HG02571 (cell line): ENCODE data around the gene RAB3GAP1.
A peak's percentile ranks its signal among the peaks of the same experiment; 100 is the strongest.
"Not testable (repeated sequence)": the region's sequence is repeated elsewhere in the genome, so short reads cannot be mapped to it uniquely, and the experiment has no call there.

ENCODE experiments used
- ATAC-seq: cut with Tn5 transposase; IDR thresholded peaks from one replicate; pipeline ENCODE4 v1.9.1; 2021; ENCODE audit warnings: mild to moderate bottlenecking, moderate library complexity; ENCODE audit not compliant: unreplicated experiment

RAB3GAP1 gene

DNA sequence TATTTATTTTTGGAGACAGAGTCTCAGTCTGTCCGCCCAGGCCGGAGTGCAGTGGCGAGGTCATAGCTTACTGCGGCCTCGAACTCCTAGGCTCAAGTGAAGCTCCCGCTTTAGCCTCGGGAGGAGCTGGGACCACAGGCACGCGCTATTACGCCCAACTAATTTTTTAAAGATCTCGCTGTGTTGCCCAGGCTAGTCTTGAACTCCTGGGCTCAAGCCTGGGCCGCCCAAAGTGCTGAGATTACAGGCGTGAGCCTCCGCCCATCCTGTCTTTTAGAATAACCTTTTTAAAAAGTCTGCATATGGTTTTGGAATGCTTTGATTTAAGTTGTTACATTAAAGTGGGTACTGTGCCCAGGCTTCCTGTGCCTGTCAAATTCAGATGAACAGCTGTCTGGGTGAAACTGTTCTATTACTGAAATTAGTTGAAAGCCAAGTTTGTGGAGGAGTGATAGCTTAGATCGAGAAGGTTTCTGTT lies 944 bp downstream of the RAB3GAP1 start:
- peak; percentile 40 for ATAC-seq

DNA sequence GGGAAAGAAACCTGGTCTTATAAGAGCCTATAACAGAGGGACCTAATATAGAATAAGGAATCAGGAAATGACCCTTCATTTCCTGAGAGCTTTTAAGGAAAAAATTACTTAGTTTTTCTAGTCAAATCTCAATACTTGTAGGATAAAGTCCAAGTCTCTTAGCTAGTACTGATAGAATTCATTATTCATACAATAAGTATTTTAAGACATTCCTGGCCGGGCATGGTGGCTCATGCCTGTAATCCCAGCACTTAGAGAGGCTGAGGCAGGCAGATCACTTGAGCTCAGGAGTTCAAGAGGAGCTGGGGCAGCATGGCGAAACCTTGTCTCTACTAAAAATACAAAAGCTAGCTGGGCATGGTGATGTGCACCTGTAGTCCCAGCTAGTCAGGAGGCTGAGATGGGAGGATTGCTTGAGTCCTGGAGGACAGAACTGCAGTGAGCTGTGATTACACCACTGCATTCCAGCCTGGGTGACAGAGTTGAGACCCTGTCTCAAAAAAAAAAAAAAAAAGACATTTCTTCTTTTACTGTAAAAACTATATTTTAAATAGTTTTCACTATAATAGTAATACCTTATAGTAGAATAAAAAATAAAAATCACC lies 3.2 kb downstream of the RAB3GAP1 start:
- no peak for ATAC-seq

DNA sequence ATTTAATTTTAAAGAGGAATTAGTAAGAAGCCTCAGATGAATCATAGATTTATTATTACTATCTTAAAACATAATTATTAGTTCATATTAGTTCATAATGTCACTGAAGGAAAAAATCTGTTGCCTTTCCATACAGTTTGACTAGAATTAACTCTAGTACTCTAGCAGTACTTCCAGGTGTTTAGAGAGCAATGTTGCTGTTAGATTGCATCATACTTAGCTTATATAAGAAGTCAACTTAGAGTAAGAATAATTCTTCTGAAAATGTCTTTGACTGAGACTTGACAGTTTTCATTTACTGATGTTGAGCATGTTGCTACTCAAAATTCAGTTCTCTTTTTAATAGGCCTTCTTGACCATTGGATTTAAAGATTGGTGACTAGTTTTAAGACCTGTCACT lies 4.7 kb downstream of the RAB3GAP1 start:
- ATAC-seq, result no peak

DNA sequence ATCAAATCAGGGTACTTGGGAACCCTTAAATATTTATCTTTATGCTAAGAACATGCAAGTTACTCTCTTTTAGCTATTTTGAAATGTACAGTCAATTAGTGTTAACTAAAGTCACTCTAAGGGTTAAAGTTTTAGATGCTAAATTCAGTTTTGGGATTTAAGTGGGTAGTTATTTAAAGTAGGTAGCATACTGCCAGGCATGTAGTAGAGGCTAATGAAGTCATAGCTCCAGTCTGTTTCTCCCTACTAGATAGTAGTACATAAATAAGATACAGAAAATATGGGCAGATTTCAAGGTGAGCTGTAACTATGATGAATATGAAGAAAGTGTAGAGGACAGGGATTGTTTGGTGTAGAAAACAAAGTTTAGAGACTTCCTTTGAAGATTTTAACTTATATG lies 7.5 kb downstream of the RAB3GAP1 start:
- ATAC-seq, result no peak

DNA sequence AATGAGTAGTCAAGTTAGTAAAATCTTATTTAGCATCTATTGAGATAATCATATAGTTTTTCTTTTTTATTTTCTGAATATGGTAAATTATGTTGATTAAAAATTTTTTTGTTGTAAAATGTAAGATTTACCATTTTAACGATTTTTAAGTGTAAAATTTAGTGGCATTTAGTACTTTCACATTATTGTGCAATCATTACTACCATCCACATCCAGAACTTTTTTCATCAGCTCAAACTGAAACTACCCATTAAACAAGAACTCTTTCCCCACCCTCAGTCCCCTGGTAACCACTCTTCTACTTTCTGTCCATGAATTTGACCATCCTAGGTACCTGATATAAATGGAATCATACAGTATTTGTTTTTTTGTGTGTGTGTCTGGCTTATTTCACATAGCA lies 11.1 kb downstream of the RAB3GAP1 start:
- ATAC-seq, result no peak

DNA sequence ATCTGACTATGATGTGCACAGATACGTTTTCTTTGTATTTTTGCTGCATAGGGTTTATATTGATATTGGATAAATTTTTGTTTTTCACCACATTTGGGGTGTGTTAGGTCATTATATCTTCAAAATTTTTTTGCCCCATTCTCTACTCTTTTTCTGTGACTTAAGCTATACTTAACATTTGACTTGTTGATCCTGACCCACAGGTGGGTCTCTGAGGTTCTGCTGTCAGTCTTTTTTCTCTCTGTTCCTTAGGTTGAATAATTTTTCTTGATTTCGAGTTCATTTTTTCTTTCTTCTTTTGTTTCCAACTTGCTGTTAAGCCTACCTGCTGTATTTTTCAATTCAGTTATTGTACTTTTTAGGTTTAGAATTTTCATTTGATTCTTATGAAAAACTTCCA lies 12.1 kb downstream of the RAB3GAP1 start:
- ATAC-seq, result no peak

DNA sequence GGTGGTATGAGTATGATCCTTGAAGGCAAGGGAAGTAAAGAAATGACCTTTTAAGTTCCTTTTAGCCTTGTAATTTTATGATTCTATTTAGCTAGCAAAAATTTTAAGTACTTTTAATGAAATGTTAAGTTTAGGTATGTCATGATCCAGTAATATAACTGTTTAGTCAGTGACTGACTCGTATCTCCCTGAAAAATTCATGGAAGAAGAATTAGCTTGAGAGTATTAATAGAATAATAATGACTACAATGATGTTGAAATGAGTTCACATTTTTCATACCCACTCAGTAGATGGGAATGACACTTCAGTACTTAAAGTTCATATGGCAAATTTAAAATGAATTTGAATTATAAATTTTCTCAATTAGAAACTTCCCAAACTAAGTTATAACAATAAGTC lies 14.6 kb downstream of the RAB3GAP1 start:
- ATAC-seq, result no peak

DNA sequence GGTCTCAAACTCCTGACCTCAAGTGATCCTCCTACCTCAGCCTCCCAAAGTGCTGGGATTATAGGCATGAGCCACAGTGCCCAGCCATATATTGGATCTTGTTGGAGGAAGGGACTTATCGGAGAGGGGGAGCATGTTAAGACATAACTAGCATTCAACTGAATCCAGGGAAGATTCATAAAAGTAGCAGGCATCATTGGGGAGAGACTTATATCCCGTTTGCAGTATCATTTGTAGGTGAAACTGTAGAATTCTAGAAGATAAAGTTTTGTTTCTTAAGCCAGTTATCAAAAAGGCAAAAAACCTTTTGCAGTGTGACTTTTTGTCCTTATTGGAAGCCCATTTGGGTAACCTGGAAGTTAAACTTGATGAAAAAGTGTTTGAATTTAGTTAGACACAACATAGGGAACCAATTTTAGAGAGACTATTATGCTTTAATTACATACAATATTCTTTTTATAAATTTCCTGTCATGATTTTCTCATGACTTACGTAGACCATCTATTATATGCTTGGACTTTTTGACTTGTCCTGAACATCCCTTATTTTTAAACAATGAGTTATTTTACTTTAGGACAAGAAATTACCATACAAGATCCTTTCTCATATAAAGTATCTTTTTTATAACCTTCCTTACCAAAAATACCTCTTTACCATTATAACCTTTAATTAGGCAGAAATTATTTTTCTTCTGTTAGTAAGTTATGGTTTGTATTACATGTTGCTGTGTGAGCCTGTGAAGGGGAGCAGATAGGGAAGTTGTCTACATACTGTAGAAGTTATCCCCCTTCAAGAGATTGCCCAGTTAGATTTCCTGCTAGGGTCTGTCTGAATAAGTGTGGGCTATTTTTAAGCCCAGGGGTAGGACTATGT lies 20.3 kb downstream of the RAB3GAP1 start:
- no peak for ATAC-seq

DNA sequence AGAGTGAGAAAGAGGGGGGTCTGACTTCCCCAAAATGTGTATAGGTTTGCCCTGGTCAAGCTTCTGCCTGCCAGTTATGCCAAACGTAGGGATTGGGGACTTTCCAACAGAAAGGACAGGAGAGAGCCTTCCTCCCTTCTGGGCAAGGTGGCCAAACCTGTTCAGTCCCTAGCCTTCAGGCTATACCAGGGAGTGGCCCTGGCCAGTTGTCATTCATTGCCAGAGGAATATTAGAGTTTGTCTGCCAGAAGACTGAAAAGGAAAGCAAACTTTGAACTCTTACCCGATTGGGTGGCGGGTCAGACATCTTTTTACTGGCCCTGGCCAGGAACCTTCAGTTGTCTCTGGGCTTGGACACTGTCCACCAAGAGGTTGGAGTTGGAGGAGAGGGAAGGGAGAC lies 22.1 kb downstream of the RAB3GAP1 start:
- no peak for ATAC-seq

DNA sequence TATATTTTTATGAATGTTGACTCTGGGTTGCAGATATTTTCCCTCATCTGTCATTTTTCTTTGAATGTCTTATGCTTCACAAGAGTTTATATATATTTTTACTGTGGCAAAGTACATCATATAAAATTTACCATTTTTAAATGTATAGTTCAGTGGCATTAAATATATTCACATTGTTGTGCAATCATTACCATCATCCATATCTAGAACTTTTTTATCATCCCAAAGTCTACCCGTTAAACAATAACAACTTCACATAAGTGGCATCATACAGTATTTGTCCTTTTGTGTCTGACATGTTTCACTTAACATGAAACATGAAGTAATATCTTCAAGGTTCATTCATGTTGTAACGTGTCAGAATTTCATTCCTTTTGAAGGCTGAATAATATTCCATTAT lies 24.5 kb downstream of the RAB3GAP1 start:
- ATAC-seq, result no peak

DNA sequence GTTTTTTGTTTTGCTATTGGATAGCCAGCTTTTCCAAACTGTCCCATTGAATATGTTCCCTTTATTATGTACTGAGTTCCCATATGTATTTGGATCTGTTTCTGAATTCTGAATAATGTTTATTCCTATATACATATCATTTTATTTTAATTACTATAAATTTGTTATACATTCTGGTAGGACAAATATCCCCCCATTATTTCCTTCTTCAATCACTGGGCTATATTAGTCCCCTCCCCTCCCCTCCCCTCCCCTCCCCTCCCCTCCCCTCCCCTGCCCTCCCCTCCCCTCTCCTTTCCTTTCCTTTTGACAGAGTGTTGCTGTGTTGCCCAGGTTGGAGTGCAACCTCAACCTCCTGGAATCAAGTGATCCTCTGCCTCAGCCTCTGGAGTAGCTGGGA lies 26.3 kb downstream of the RAB3GAP1 start:
- ATAC-seq, result no peak

DNA sequence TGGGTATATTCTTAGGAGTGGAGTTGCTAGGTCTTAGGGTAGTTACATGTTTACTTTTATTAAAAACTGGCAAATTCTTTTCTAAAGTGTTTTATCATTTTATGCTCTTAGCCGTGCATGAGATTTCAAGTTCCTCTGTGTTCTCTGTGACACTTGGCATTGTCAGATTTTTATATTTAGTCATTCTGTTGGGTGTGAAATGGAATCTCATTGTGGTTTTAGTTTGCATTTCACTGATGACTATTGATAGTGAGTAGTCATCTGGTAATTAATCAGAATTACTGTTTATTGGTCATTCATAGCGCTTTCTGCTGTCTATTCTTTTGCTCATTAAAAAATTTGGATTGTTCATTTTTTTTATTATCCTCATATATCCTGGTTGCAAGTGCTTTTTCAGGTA lies 34.1 kb downstream of the RAB3GAP1 start:
- ATAC-seq, result no peak

DNA sequence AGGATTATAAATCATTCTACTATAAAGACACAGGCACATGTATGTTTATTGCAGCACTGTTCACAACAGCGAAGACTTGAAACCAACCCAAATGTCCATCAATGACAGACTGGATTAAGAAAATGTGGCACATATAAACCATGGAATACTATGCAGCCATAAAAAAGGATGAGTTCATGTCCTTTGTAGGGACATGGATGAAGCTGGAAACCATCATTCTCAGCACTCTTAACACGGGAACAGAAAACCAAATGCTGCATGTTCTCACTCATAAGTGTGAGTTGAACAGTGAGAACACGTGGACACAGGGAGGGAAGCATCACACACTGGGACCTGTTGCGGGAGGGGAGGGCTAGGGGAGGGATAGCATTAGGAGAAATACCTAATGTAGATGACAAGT lies 37.5 kb downstream of the RAB3GAP1 start:
- ATAC-seq, result not testable (repeated sequence)

DNA sequence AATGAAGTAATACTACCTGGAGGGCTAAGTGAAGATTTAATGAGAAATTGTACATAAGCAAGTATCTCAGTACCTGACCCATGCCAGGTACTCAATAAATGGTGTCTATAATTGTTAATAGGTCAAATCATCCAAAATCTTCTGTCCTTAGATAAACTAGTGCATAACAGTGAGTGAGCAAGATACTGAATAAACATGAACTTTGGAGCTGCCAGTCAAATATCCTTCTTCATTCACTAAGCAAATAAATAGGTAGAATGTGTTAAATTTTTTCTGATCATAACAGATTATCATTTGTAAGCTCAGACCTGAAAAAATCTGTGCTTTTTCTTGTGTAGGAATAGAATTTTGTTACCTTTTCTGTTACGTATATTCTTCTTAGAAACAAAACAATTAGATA lies 39.6 kb downstream of the RAB3GAP1 start:
- no peak for ATAC-seq

DNA sequence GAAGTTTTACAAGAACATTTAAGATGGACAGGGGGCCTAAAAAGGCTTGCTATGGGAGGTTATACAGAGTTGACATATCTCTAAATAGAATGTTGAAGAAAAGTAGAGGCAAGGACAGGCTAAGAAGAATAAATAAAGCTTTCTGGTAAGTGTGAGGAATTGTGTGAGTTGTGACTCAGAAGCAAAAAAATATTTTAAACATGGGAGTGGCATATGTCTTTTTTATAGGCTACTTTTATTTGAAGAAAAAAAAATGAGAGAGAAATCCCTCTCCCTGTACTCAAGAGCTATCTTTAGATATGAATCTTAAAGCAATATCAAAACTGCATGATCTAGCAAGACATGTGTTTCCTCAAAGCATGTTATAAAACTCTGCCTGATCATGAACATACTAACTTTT lies 41.1 kb downstream of the RAB3GAP1 start:
- ATAC-seq, result no peak

DNA sequence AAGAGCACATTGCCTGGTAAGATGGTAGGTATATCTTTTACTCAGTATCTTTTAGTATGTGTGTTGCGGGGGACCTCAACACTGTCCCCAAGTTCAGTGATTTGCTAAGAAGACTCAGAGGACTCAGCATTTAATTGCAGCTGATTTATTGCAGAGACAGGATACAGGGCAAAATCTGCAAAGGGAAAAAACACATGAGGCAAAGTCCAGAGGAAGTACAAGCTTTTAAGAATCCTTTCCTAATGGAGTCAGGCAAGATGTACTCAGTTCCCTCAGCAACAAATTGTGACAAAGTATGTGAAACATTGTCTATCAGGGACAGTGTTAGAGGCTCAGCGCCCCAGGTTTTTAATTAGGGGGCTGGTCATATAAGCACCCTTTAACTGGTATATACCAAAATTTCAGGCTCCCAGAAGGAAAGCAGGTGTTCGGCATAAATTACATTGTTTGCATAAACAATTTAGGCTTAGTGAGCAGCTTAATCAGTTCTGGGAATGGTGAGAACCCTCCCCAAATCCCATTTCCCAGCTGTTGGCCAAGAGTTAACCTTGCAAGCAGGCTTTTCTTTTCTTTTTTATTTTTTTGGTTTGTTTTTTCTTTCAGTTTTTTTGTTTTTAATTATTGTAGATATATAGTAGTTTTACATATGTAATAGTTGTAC lies 41.7 kb downstream of the RAB3GAP1 start:
- no peak for ATAC-seq

DNA sequence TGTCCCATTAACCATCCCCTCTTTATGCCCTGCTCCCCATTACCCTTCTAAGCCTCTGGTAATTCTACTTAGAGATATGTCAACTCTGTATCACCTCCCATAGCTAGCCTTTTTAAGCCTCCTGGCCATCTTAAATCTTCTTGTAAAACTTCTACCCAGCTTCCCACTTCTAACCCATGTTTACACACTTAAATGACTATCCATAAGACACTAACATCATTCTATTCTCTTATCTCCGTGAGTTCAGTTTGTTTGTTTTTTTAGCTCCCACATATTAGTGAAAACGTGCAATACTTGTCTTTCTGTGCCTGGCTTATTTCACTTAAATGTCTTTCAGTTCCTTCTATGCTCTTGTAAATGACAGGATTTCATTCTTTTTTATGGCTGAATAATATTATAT lies 42.4 kb downstream of the RAB3GAP1 start:
- ATAC-seq, result no peak

DNA sequence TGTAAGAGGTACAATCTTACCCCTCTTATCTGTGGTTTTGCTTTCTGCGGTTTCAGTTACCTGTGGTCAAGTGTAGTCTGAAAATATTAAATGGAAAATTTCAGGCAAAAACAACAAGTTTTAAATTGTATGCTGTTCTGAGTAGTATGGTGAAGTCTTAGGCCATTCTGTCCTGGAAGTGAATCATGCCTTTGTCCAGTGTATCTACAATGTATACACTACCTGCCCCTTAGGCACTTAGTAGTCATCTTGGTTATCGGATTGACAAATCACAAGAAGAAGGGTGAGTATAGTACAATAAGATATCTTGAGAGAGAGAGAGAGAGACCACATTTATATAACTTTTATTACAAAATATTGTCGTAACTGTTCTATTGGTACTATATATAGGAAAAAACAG lies 43.5 kb downstream of the RAB3GAP1 start:
- no peak for ATAC-seq

DNA sequence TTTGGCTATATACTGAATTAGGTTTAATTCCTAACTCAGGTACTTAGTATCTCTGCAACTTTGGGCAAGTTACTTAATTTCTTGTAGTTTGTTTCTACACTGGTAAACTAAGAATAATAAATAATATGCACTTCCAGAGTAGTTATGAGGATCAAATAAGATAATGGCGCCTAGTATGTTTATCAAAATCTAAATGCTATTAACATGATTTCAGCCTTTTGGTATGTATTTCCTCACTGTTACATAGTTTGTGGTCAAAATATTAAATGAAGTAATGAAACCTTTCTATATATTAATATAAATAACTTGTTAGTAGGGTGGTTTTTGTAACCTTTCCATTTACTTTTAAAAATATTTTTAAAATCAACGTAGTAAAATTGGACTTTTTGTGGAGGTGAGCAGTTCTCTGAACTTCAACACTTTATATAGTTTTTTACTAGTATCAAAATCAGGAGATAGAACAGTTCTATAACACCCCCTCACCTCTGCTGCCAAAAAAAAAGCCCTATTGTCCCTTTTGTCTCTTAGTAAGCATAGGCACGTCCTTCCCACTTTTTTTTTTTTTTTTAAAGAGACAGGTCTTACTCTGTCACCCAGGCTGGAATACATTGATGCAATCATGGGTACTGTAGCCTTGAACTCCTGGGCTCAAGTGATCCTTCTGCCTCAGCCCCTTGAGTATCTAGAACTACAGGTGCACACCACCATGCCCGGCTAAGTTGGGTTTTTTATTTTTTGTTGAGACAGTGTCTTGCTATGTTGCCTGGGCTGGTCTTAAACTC lies 44.8 kb downstream of the RAB3GAP1 start:
- no peak for ATAC-seq

DNA sequence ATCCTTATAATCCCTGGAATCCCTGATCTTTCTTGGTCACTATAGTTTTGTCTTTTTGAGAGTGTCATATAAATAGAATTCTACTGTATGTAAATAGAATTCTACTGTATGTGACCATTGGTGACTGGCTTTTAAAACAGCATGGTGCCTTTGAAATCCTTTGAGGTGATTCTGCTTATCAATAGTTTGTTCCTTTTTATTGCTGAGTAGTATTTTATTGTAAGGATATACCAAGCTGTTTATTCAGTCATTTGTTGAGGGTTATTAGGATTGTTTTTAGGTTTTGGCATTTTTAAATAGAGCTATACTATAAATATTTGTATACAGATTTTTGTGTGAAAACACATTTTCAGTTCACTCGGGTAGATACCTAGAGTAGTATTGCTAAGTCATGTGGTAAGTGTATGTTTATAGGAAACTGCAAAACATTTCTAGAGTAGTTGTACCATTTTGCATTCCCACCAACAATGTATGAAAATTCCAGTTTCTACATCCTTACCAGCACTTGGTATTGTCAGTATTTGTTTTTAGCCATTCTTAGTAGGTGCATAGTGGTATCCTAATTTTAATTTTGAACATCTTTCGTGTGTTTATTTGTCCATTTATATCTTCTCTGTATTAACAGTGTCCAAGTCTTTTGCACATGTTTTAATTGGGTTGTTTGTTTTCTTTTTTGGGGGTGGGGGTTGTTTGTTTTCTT lies 45.6 kb downstream of the RAB3GAP1 start:
- no peak for ATAC-seq
